OCI-LY7 (cell line): ENCODE results near the gene S1PR2. TPM values are rescaled to one million over a fixed set of nuclear protein-coding genes. Genes with fewer than 3 reads are reported as not detected.

Experiments used
- BruUV-seq: library from RNA; stranded (reverse); fragments of 400-500 nt; replicated peaks from 2 replicates; lab custom pipeline; 2021; lab: Mats Ljungman, UMichigan
- CTCF ChIA-PET: fragments of 300-600 bp; sonication (Branson Sonifier 250); formaldehyde crosslinking; loops from one replicate; lab custom pipeline; 2022; ENCODE audit warnings: antibody characterized with exemption; ENCODE audit not compliant: unreplicated experiment; lab: Charles Lee
- POLR2A ChIA-PET: fragments of 300-600 bp; sonication (Branson Sonifier 250); formaldehyde crosslinking; loops from one replicate; lab custom pipeline; 2022; ENCODE audit warnings: antibody characterized with exemption; lab: Charles Lee
- DNase-seq: peaks from one replicate; pipeline ENCODE4 v3.0.0-alpha.2; 2015; ENCODE audit warnings: low spot score
- H2AFZ ChIP-seq: fragments of 200-600 bp; sonication (generic), shearing (Covaris generic); 2 replicates; pipeline ENCODE4 v1.6.1; 2014; ENCODE audit warnings: mild to moderate bottlenecking, antibody characterized with exemption, low read length, moderate library complexity
- H3K27ac ChIP-seq: fragments of 200-600 bp; sonication (generic); 2 replicates; pipeline ENCODE4 v1.5.1; 2014; ENCODE audit warnings: mixed run types, low read depth, mild to moderate bottlenecking, moderate library complexity, low read length, inconsistent platforms; ENCODE audit not compliant: poor library complexity, severe bottlenecking
- H3K36me3 ChIP-seq: fragments of 200-600 bp; sonication (generic); 2 replicates; pipeline ENCODE4 v1.6.1; 2014; ENCODE audit warnings: mild to moderate bottlenecking, antibody characterized with exemption, low read length, moderate library complexity, mixed read lengths; ENCODE audit not compliant: insufficient read depth
- H3K4me1 ChIP-seq: fragments of 200-600 bp; sonication (generic); 2 replicates; pipeline ENCODE4 v1.5.1; 2014; ENCODE audit warnings: mild to moderate bottlenecking, low read length; ENCODE audit not compliant: insufficient read depth, poor library complexity, severe bottlenecking
- H3K4me2 ChIP-seq: fragments of 200-600 bp; sonication (generic); 2 replicates; pipeline ENCODE4 v1.6.1; 2014; ENCODE audit warnings: mild to moderate bottlenecking, low read length
- H3K4me3 ChIP-seq: fragments of 200-600 bp; sonication (generic); 2 replicates; pipeline ENCODE4 v1.5.1; 2014; ENCODE audit warnings: mild to moderate bottlenecking, low read depth, low read length; ENCODE audit not compliant: poor library complexity, severe bottlenecking
- H3K79me2 ChIP-seq: fragments of 200-600 bp; sonication (generic); 2 replicates; pipeline ENCODE4 v1.6.1; 2016; ENCODE audit warnings: low read depth, mild to moderate bottlenecking, low read length, moderate library complexity, mixed read lengths; ENCODE audit not compliant: insufficient read depth
- H3K9me2 ChIP-seq: fragments of 200-600 bp; sonication (generic); 2 replicates; pipeline ENCODE4 v1.6.1; 2016; ENCODE audit warnings: mild to moderate bottlenecking, low read length, mixed read lengths; ENCODE audit not compliant: insufficient read depth
- H3K9me3 ChIP-seq: fragments of 200-600 bp; sonication (generic); 2 replicates; pipeline ENCODE4 v1.6.1; 2014; ENCODE audit warnings: mild to moderate bottlenecking, mixed run types, low read length, mixed read lengths
- H4K20me1 ChIP-seq: fragments of 200-600 bp; sonication (generic); 2 replicates; pipeline ENCODE4 v1.6.1; 2014; ENCODE audit warnings: mild to moderate bottlenecking, antibody characterized with exemption, low read length, moderate library complexity, mixed read lengths; ENCODE audit not compliant: insufficient read depth
- EZH2phosphoT487 ChIP-seq: fragments of 200-600 bp; sonication (generic); IDR thresholded peaks from 2 replicates; pipeline ENCODE4 v1.6.1; 2018; ENCODE audit warnings: low read depth, borderline replicate concordance, mild to moderate bottlenecking, mixed run types, antibody characterized with exemption, low read length, moderate library complexity, mixed read lengths
- intact Hi-C: fragments of 100-400 bp; cut with micrococcal nuclease; formaldehyde crosslinking; loops from one replicate; pipeline ENCODE4 v1.10.0; 2022; ENCODE audit not compliant: unreplicated experiment
- total RNA-seq, 2 experiments: library from RNA; depleted of rRNA in 1 of 2; stranded (reverse); fragments of >200 nt in 1 of 2; shearing (Covaris generic) in 1 of 2; gene quantifications; 2 replicates each; pipeline ENCODE4 v1.2.3, GENCODE V29; 2014 to 2022
- TF ChIP-seq, protein P1 (sequence below): fragments of 200-600 bp; sonication (generic); conservative IDR thresholded peaks from 2 replicates; pipeline ENCODE4 v1.5.1; 2014; ENCODE audit warnings: mild to moderate bottlenecking, antibody characterized with exemption, low read length, moderate library complexity, mixed read lengths

S1PR2 gene
- total RNA-seq, 2 experiments from 2014 or later: 27.8 to 64.5 TPM

DNA sequence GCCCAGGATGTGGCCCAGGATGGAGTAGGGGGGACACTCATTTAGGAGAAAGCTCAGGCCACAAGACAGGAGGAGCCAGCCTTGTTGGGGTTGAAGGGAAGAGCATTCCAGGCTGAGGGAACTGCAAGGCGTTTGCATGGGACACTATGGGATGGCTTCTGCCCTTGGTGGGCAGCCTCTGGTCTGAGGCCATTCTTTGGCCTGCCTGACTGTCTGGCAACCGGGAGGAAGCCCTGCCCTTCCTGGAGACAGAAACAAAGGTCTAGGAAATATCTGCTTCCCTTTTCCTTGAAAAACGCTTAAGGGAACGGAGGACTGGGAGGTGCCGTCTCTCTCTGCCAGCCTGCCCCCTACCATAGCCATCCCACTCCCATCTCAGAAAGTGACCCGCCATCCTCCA is 36.9 kb upstream of the S1PR2 start:
- TF ChIP-seq, protein P1, sequence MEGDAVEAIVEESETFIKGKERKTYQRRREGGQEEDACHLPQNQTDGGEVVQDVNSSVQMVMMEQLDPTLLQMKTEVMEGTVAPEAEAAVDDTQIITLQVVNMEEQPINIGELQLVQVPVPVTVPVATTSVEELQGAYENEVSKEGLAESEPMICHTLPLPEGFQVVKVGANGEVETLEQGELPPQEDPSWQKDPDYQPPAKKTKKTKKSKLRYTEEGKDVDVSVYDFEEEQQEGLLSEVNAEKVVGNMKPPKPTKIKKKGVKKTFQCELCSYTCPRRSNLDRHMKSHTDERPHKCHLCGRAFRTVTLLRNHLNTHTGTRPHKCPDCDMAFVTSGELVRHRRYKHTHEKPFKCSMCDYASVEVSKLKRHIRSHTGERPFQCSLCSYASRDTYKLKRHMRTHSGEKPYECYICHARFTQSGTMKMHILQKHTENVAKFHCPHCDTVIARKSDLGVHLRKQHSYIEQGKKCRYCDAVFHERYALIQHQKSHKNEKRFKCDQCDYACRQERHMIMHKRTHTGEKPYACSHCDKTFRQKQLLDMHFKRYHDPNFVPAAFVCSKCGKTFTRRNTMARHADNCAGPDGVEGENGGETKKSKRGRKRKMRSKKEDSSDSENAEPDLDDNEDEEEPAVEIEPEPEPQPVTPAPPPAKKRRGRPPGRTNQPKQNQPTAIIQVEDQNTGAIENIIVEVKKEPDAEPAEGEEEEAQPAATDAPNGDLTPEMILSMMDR: no peak
- TF ChIP-seq EZH2phosphoT487: no peak
- no peaks in the 10 kb centered on the region for H3K36me3 ChIP-seq
- CTCF ChIA-PET: interaction anchor here (0.6 kb wide), 1 partner anchor 109 kb away, joined by 7 read pairs; no protein-coding TSS in a partner anchor
- no peaks in the 10 kb centered on the region for H3K9me2 ChIP-seq
- peaks cover 31% of the 10 kb centered on the region for H3K4me1 ChIP-seq
- no peaks in the 10 kb centered on the region for H3K9me3 ChIP-seq
- BruUV-seq: no TSS peak
- no peaks in the 10 kb centered on the region for H4K20me1 ChIP-seq
- POLR2A ChIA-PET: no interaction called here
- intact Hi-C loops: loop anchor here (2.0 kb wide), 2 partner anchors 65 to 113 kb away; partner anchors contain the start of genes RAVER1 and TYK2
- no peak overlapping the region for H3K4me2 ChIP-seq
- no peak overlapping the region for H2AFZ ChIP-seq
- H3K27ac ChIP-seq: no peak overlapping the region
- H3K4me3 ChIP-seq: no peak overlapping the region
- no peak for DNase-seq
- 0 out of 2 replicates have a peak, but pooled peaks cover 5% of the 10 kb centered on the region for H3K79me2 ChIP-seq

DNA sequence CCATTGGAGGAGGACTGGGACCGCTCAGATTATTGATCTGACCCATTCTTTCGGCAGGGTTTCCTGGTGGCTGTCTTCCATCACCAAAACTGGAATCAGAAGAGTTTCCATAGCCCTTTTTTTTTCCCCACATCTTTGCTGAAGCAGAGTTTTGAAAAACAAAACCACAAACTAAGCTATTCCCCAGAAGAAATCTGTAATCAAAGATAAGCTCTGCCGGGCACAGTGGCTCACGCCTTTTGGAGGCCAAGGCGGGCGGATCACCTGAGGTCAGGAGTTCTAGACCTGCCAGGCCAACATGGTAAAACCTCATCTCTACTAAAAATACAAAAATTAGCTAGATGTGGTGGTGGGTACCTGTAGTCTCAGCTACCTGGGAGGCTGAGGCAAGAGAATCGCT is 35.6 kb upstream of the S1PR2 start:
- no peaks in the 10 kb centered on the region for H3K9me3 ChIP-seq
- peaks cover 22% of the 10 kb centered on the region for H3K4me1 ChIP-seq
- DNase-seq: no peak
- no TSS peak for BruUV-seq
- H3K27ac ChIP-seq: no peak overlapping the region
- ChIA-PET CTCF (no interaction called here), POLR2A (no interaction called here)
- H3K9me2 ChIP-seq: no peaks in the 10 kb centered on the region
- H4K20me1 ChIP-seq: no peaks in the 10 kb centered on the region
- intact Hi-C loops: no loop called here
- no peak overlapping the region for H3K4me2 ChIP-seq
- H3K4me3 ChIP-seq: no peak overlapping the region
- H3K79me2 ChIP-seq: no peaks in the 10 kb centered on the region
- TF ChIP-seq, protein P1: no peak
- TF ChIP-seq EZH2phosphoT487: no peak
- H3K36me3 ChIP-seq: no peaks in the 10 kb centered on the region
- H2AFZ ChIP-seq: no peak overlapping the region

DNA sequence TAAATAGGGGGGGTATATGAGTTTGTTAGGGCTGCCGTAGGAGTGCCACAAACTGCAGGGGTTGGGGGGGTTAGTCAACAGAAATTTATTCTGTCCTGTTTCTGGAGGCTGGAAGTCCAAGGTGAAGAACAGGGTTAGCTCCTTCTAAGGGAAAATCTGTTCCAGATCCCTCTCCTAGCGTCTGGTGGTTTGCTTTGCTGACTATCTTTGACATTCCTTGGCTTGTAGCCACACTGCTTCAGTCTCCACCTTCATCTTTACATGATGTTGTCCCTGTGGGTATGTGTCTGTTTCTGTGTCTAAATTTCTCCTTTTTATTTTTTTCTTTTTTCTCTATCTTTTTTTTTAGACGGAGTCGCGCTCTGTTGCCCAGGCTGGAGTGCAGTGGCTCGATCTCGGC is 31.6 kb upstream of the S1PR2 start:
- no peak for DNase-seq
- BruUV-seq: no TSS peak
- CTCF ChIA-PET: no interaction called here
- H3K4me1 ChIP-seq: peaks cover 6% of the 10 kb centered on the region
- no peaks in the 10 kb centered on the region for H3K9me3 ChIP-seq
- TF ChIP-seq, protein P1: no peak
- TF ChIP-seq EZH2phosphoT487: no peak
- no peak overlapping the region for H3K4me3 ChIP-seq
- H2AFZ ChIP-seq: no peak overlapping the region
- H3K4me2 ChIP-seq: no peak overlapping the region
- no peaks in the 10 kb centered on the region for H3K9me2 ChIP-seq
- H4K20me1 ChIP-seq: 0 out of 2 replicates have a peak, but pooled peaks cover 4% of the 10 kb centered on the region
- no peaks in the 10 kb centered on the region for H3K79me2 ChIP-seq
- H3K36me3 ChIP-seq: peaks cover 27% of the 10 kb centered on the region
- H3K27ac ChIP-seq: no peak overlapping the region
- POLR2A ChIA-PET: interaction anchor here (0.6 kb wide), 1 partner anchor 120 kb away, joined by 7 read pairs; no protein-coding TSS in a partner anchor
- intact Hi-C loops: no loop called here
